K562 (cell line): Measurements from ENCODE around the gene HS3ST3A1. TPM values are rescaled to one million over a fixed set of nuclear protein-coding genes. Genes with fewer than 3 reads are reported as not detected.

Experiments
- ATAC-seq: fragments of 200-7000 bp; cut with Tn5 transposase; 3 replicates; pipeline ENCODE4 v1.9.1; 2020; ENCODE audit warnings: moderate library complexity
- BruUV-seq: library from RNA; stranded (reverse); fragments of 400-500 nt; replicated peaks from 2 replicates; lab custom pipeline; 2021; lab: Mats Ljungman, UMichigan
- CTCF ChIA-PET: fragments of 300-600 bp; formaldehyde crosslinking; extraction: SDS; loops from one replicate; lab custom pipeline; 2021; ENCODE audit warnings: low intra/inter-chr PET ratio; lab: Yijun Ruan, JAX
- POLR2A ChIA-PET: fragments of 300-600, 350-650 bp; sonication (Branson Sonifier 250); formaldehyde crosslinking; extraction: SDS; loops from one replicate; lab custom pipeline; 2021; ENCODE audit warnings: antibody characterized with exemption, inconsistent platforms; lab: Yijun Ruan, JAX
- DNase-seq, 4 experiments: peaks; one replicate each; pipeline versions ENCODE4 v3.0.0 to v3.0.0-alpha.2; 2011 to 2018; ENCODE audit warnings: low spot score in 3 of 4, mixed read lengths in 3 of 4; ENCODE audit errors: extremely low read depth in 1 of 4
- FAIRE-seq: peaks from 2 replicates; lab custom pipeline; 2011; peaks lifted over from hg19 to GRCh38; lab: Jason Lieb, UNC
- H2AFZ ChIP-seq: 2 replicates; pipeline ENCODE4 v1.6.0; 2011; ENCODE audit warnings: low read depth, low read length, control low read depth, inconsistent platforms
- H3K27ac ChIP-seq: fragments of 200-600 bp; 3 replicates; pipeline ENCODE4 v1.8.0; 2011; ENCODE audit warnings: low read depth, mild to moderate bottlenecking, control low read depth, inconsistent platforms, low read length, moderate library complexity, mixed read lengths; ENCODE audit errors: extremely low read depth
- H3K27me3 ChIP-seq, 2 experiments: fragments of 300-600 bp in 1 of 2; 2 replicates in 1 of 2; 3 replicates in 1 of 2; pipeline versions ENCODE4 v1.6.0 to v1.8.0; 2011; ENCODE audit warnings: inconsistent platforms in 2 of 2, low read length in 2 of 2, mild to moderate bottlenecking in 1 of 2, mixed read lengths in 1 of 2, moderate library complexity in 1 of 2; ENCODE audit not compliant: control insufficient read depth in 2 of 2, insufficient read depth in 2 of 2
- H3K36me3 ChIP-seq: fragments of 300-600 bp; 3 replicates; pipeline ENCODE4 v1.8.0; 2011; ENCODE audit warnings: mild to moderate bottlenecking, low read length, inconsistent platforms; ENCODE audit not compliant: control insufficient read depth, insufficient read depth
- H3K4me1 ChIP-seq, 2 experiments: fragments of 200-600 bp in 1 of 2; replicated peaks in 1 of 2; 2 replicates in 1 of 2; 3 replicates in 1 of 2; pipeline versions ENCODE4 v1.5.1 to v1.8.0; 2011; ENCODE audit warnings: inconsistent platforms in 2 of 2, low read length in 2 of 2, mild to moderate bottlenecking in 1 of 2, mixed read lengths in 1 of 2, moderate library complexity in 1 of 2; ENCODE audit not compliant: control insufficient read depth in 2 of 2, insufficient read depth in 2 of 2
- H3K4me2 ChIP-seq: 2 replicates; pipeline ENCODE4 v1.6.1; 2011; ENCODE audit warnings: low read length, control low read depth, inconsistent platforms, mixed read lengths; ENCODE audit not compliant: insufficient read depth
- H3K4me3 ChIP-seq: fragments of 200-600 bp; sonication (generic), shearing (Covaris generic); 2 replicates; pipeline ENCODE4 v1.5.1; 2016; ENCODE audit warnings: control low read depth, inconsistent platforms
- H3K79me2 ChIP-seq: fragments of 200-600 bp; 3 replicates; pipeline ENCODE4 v1.8.0; 2011; ENCODE audit warnings: low read length, inconsistent platforms; ENCODE audit not compliant: control insufficient read depth, insufficient read depth
- H3K9ac ChIP-seq, 2 experiments: 2 replicates each; pipeline versions ENCODE4 v1.6.0 to v1.6.1; 2011; ENCODE audit warnings: low read depth in 2 of 2, low read length in 2 of 2, control low read depth in 1 of 2, inconsistent platforms in 1 of 2, mild to moderate bottlenecking in 1 of 2, mixed read lengths in 1 of 2; ENCODE audit not compliant: insufficient read depth in 1 of 2
- H3K9me1 ChIP-seq: one replicate; pipeline ENCODE4 v1.6.0; 2011; ENCODE audit warnings: inconsistent platforms, mild to moderate bottlenecking, low read length, moderate library complexity; ENCODE audit not compliant: control insufficient read depth, insufficient read depth
- H3K9me3 ChIP-seq: replicated peaks from 2 replicates; pipeline ENCODE4 v1.5.1; 2011; ENCODE audit warnings: low read depth, low read length, inconsistent platforms; ENCODE audit not compliant: control insufficient read depth, insufficient read depth
- H4K20me1 ChIP-seq: replicated peaks from 2 replicates; pipeline ENCODE4 v1.6.1; 2011; ENCODE audit warnings: low read length, inconsistent platforms, mixed read lengths; ENCODE audit not compliant: control insufficient read depth, insufficient read depth
- ATF3 ChIP-seq, 2 experiments: fragments of 450-650 bp in 1 of 2; sonication (generic) in 1 of 2; formaldehyde crosslinking in 1 of 2; IDR thresholded peaks in 1 of 2; conservative IDR thresholded peaks in 1 of 2; 2 replicates each; pipeline versions ENCODE4 v1.6.1 to v1.8.1; 2016 to 2023; ENCODE audit warnings: mild to moderate bottlenecking in 2 of 2, moderate library complexity in 2 of 2, inconsistent platforms in 1 of 2, missing genetic modification reagents in 1 of 2
- CEBPG ChIP-seq, 3 experiments: fragments of 200-800 bp in 1 of 3; sonication (Bioruptor generic) in 1 of 3; sonication (generic) in 1 of 3; formaldehyde crosslinking in 1 of 3; IDR thresholded peaks in 2 of 3; conservative IDR thresholded peaks in 1 of 3; 2 replicates each; pipeline versions ENCODE4 v1.6.1 to v1.8.0; 2016 to 2022; ENCODE audit warnings: missing compliant biosample characterization in 2 of 3, missing genetic modification characterization in 2 of 3, mild to moderate bottlenecking in 1 of 3, missing genetic modification reagents in 1 of 3
- CTCF ChIP-seq, 3 experiments: IDR thresholded peaks in 2 of 3; conservative IDR thresholded peaks in 1 of 3; 2 replicates each; pipeline ENCODE4 v1.5.1; 2011 to 2012; ENCODE audit warnings: low read length in 3 of 3, mild to moderate bottlenecking in 3 of 3, control low read depth in 2 of 3, improper control_type of control experiment in 1 of 3, inconsistent platforms in 1 of 3, low read depth in 1 of 3, mixed read lengths in 1 of 3, moderate library complexity in 1 of 3; ENCODE audit not compliant: insufficient read depth in 2 of 3
- CTCFL ChIP-seq: IDR thresholded peaks from 2 replicates; pipeline ENCODE4 v1.6.1; 2011; ENCODE audit warnings: borderline replicate concordance, low read depth, mild to moderate bottlenecking, moderate library complexity, low read length; ENCODE audit not compliant: insufficient read depth, poor library complexity, severe bottlenecking
- EHMT2 ChIP-seq: fragments of 450-650 bp; IDR thresholded peaks from 2 replicates; pipeline ENCODE4 v1.6.1; 2018; ENCODE audit warnings: antibody characterized with exemption
- EP400 ChIP-seq: fragments of 450-650 bp; IDR thresholded peaks from 2 replicates; pipeline ENCODE4 v1.6.1; 2017; ENCODE audit warnings: antibody characterized with exemption, mild to moderate bottlenecking, moderate library complexity
- ILK ChIP-seq: fragments of 450-650 bp; IDR thresholded peaks from 2 replicates; pipeline ENCODE4 v1.6.1; 2016; ENCODE audit warnings: missing genetic modification characterization, low read depth, mild to moderate bottlenecking, missing compliant biosample characterization, moderate library complexity, borderline replicate concordance
- KDM5B ChIP-seq: fragments of 200-600 bp; sonication (generic); IDR thresholded peaks from 2 replicates; pipeline ENCODE4 v1.6.1; 2012; ENCODE audit warnings: low read depth, mild to moderate bottlenecking, moderate library complexity, low read length, control low read depth, inconsistent platforms; ENCODE audit not compliant: insufficient replicate concordance
- MYC ChIP-seq, 2 experiments: fragments of 250-450 bp in 1 of 2; sonication (Bioruptor Pico) in 1 of 2; IDR thresholded peaks; 2 replicates each; pipeline versions ENCODE4 v1.5.1 to v1.6.1; 2012 to 2021; ENCODE audit warnings: low read depth in 2 of 2, borderline replicate concordance in 1 of 2, improper control_type of control experiment in 1 of 2, low read length in 1 of 2, mild to moderate bottlenecking in 1 of 2, moderate library complexity in 1 of 2
- PCBP1 ChIP-seq: fragments of 200-400 bp; formaldehyde crosslinking; IDR thresholded peaks from 2 replicates; pipeline ENCODE4 v1.6.1; 2018; ENCODE audit warnings: mild to moderate bottlenecking, low read depth, low read length; ENCODE audit not compliant: poor library complexity, severe bottlenecking
- RBBP5 ChIP-seq: fragments of 200-600 bp; sonication (generic); IDR thresholded peaks from 2 replicates; pipeline ENCODE4 v1.6.1; 2012; ENCODE audit warnings: borderline replicate concordance, mild to moderate bottlenecking, low read length, control low read depth, inconsistent platforms; ENCODE audit not compliant: insufficient read depth, poor library complexity, severe bottlenecking
- RFX7 ChIP-seq: fragments of 250-450 bp; sonication (Bioruptor Pico); IDR thresholded peaks from 2 replicates; pipeline ENCODE4 v1.5.1; 2021; ENCODE audit warnings: mild to moderate bottlenecking
- TRIM24 ChIP-seq, 2 experiments: fragments of 450-650 bp; IDR thresholded peaks; 2 replicates each; pipeline ENCODE4 v1.6.1; 2016
- ZNF12 ChIP-seq: sonication (generic); formaldehyde crosslinking; IDR thresholded peaks from 2 replicates; pipeline ENCODE4 v1.4.0; 2020; ENCODE audit warnings: mild to moderate bottlenecking, missing genetic modification reagents
- ZNF384 ChIP-seq: IDR thresholded peaks from 2 replicates; pipeline ENCODE4 v1.6.1; 2012; ENCODE audit warnings: low read depth, low read length, improper control_type of control experiment
- WGBS: fragments of 100-300 bp; shearing (Covaris generic); methylation state at CpG from one replicate; pipeline ENCODE4 v1.1.6; 2016; ENCODE audit warnings: low coverage, mixed read lengths; ENCODE audit not compliant: insufficient coverage; ENCODE audit errors: missing lambda C conversion rate; 5-methylcytosine and 5-hydroxymethylcytosine counted together
- in situ Hi-C: fragments of 300-500 bp; cut with MboI; formaldehyde crosslinking; loops from 4 replicates; pipeline ENCODE4 v1.15.0; 2018; ENCODE audit warnings: inconsistent platforms, mixed read lengths
- intact Hi-C: fragments of 100-400 bp; cut with micrococcal nuclease; formaldehyde crosslinking; loops from 2 replicates; pipeline ENCODE4 v1.14.2; 2022
- polyA plus RNA-seq, 8 experiments: library from polyadenylated mRNA; depleted of rRNA in 4 of 8; stranded (reverse) in 5 of 8; unstranded in 3 of 8; fragments of >200 nt; fragmentation: Nextera tagmentation in 2 of 8; fragmentation: Illumina TruSeq in 1 of 8; extraction: Ambion mirVana in 2 of 8; extraction: Trizol in 1 of 8; gene quantifications; 2 replicates each; pipeline versions ENCODE4 v1.2.1 to v1.2.3, GENCODE V29; 2011 to 2014; ENCODE audit warnings: inconsistent platforms in 1 of 8, missing spikeins in 1 of 8
- total RNA-seq, 7 experiments: library from RNA; depleted of rRNA in 6 of 7; stranded (reverse); fragments of >200 nt in 6 of 7; fragmentation: Illumina TruSeq in 2 of 7; extraction: Trizol in 2 of 7; gene quantifications; 2 replicates each; pipeline versions ENCODE4 v1.2.1 to v1.2.3, GENCODE V29; 2011 to 2021; ENCODE audit warnings: low replicate concordance in 1 of 7

The HS3ST3A1 gene
- total and polyA plus RNA-seq, 9 of the 15 experiments (the other 6 are each of a cell fraction or from before 2014, with no cell fraction given), result 0.25 to 14.8 (median 2.3) TPM

GRCh38 chr17:13619462-13619861, 17.7 kb upstream of the HS3ST3A1 start:
- WGBS, result 12% methylated on average over 4 of the region's 4 CpGs
- intact Hi-C loops, result no loop called here
- no peak for FAIRE-seq
- no peak for TF ChIP-seq RBBP5
- no peak for TF ChIP-seq RFX7 (CRISPR knock-in tag)
- peak in 1 of 3 experiments; percentile 32; a peak in 2 of 6 replicates for TF ChIP-seq CTCF (IDR thresholded peaks at IDR 0.05 in 2 of 3, conservative IDR thresholded peaks at IDR 0.05 in 1 of 3; ENCODE audit: insufficient read depth in 2 of 3, low read depth in 1 of 3, low read length in 3 of 3)
- peak; percentile 61; the same call in 1 of the 2 replicates for TF ChIP-seq EHMT2
- TF ChIP-seq PCBP1, result no peak
- no peak for TF ChIP-seq MYC (IDR thresholded peaks at IDR 0.05; ENCODE audit: low read depth, low read length)
- no peak for TF ChIP-seq MYC (CRISPR knock-in tag; IDR thresholded peaks at IDR 0.05; ENCODE audit: borderline replicate concordance, low read depth)
- peak; percentile 24 to 29; a peak in 1 of 4 replicates for TF ChIP-seq TRIM24 (IDR thresholded peaks at IDR 0.05)
- 0 out of 2 replicates have a peak, but pooled peaks have one; percentile 20 for TF ChIP-seq EP400
- peak; percentile 80 for TF ChIP-seq ATF3 (IDR thresholded peaks at IDR 0.05)
- TF ChIP-seq ATF3 (CRISPR knock-in tag; conservative IDR thresholded peaks at IDR 0.05), result no peak
- TF ChIP-seq CTCFL, result peak; percentile 43
- TF ChIP-seq CEBPG (CRISPR knock-in tag; IDR thresholded peaks at IDR 0.05), result peak; percentile 24; the same call in 1 of the 2 replicates
- 0 out of 4 replicates have a peak, but pooled peaks of 1 of the 2 experiments have one; percentile 14 for TF ChIP-seq CEBPG (tag; conservative IDR thresholded peaks at IDR 0.05 in 1 of 2, IDR thresholded peaks at IDR 0.05 in 1 of 2)
- no peak for TF ChIP-seq ILK (tag)
- no peak for TF ChIP-seq ZNF12 (CRISPR knock-in tag)
- TF ChIP-seq KDM5B, result no peak
- no peak for TF ChIP-seq ZNF384

More at GRCh38 chr17:13619462-13619861, 17.7 kb upstream of the HS3ST3A1 start:
- no peaks in the 10 kb centered on the region for H3K9me3 ChIP-seq
- no peak overlapping the region for H3K27ac ChIP-seq
- no peaks in the 10 kb centered on the region for H3K9me1 ChIP-seq
- no peaks in the 10 kb centered on the region; a peak in 1 of 5 replicates for H3K4me1 ChIP-seq
- H3K27me3 ChIP-seq, result no peaks in the 10 kb centered on the region
- H3K36me3 ChIP-seq, result no peaks in the 10 kb centered on the region
- H3K4me2 ChIP-seq, result no peak overlapping the region; the same call in 1 of the 2 replicates
- ATAC-seq, result peak; percentile 54; the same call in 1 of the 3 replicates
- H2AFZ ChIP-seq, result peak overlapping the region; percentile 76
- ChIA-PET POLR2A (no interaction called here), CTCF (no interaction called here)
- in situ Hi-C loops, result no loop called here
- H4K20me1 ChIP-seq, result no peaks in the 10 kb centered on the region
- H3K9ac ChIP-seq, result no peak overlapping the region
- BruUV-seq, result no TSS peak
- DNase-seq, result peak in 1 of 4 experiments; percentile 7
- H3K79me2 ChIP-seq, result no peaks in the 10 kb centered on the region
- H3K4me3 ChIP-seq, result no peak overlapping the region
